ENCODE measurements around the gene HNRNPC. TPM values are rescaled to one million over a fixed set of nuclear protein-coding genes. Genes with fewer than 3 reads are reported as not detected.

HNRNPC gene
- total RNA-seq, 1 donor from 2014 or later = 683 TPM

DNA sequence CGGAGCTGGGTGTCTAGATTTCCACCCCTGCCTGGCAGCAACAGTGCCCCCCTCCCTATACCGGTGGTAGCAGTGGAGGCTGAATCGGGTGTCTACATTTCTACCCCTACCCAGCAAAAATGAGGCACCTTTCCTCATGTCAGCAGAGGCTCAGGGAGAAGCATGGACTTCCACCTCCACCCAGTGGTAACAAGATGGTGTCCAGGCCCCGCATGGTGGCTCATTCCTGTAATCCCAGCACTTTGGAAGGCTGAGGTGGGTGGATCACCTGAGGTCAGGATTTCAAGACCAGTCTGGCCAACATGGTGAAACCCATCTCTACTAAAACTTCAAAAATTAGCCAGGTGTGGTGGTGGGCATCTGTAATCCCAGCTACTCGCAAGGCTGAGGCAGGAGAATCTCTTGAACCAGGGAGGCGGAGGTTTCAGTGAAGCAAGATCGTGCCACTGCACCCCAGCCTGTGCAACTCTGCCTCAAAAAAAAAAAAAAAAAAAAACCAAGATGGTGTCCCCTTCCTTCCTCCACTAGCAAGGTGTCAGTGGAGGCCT lies 77.9 kb downstream of the HNRNPC start:
- H3K36me3 Mint-ChIP-seq (ENCODE audit: low read depth) = no peaks in the 10 kb centered on the region
- ATAC-seq (ENCODE audit: low read depth) = no peak
- POLR2A ChIA-PET = interaction anchor here (0.7 kb wide), 1 partner anchor 411 kb away, joined by 4 read pairs; no protein-coding TSS in a partner anchor

DNA sequence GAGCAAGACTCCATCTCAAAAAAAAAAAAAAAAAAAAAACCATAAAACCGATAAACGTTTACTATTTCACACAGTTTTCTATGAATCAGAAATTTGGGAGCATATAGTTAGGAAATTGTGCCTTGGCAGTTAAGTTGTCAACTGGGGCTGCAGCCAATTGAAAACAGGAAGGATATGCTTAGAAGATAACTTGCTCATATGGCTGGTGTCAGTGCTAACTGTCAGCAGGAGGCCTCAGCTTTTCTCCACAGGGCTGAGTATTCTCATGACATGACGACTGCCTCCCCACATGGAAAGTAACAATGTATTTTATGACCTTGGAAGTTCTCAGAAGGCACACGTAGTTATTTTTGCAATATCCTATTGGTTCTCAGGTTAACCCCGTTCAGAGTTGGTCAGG lies 83.8 kb downstream of the HNRNPC start:
- ATAC-seq (ENCODE audit: low read depth) (no peak), DNase-seq (no peak)
- Mint-ChIP-seq H3K36me3 (ENCODE audit: low read depth) (no peaks in the 10 kb centered on the region), H3K4me1 (no peaks in the 10 kb centered on the region), H3K9me3 (peaks cover 4% of the 10 kb centered on the region), H3K4me3 (no peak overlapping the region), H3K27me3 (peaks cover 10% of the 10 kb centered on the region), H3K27ac (no peak overlapping the region)
- intact Hi-C loops (cut with micrococcal nuclease) = no loop called here
- ChIA-PET POLR2A (no interaction called here), CTCF (no interaction called here)
- TF ChIP-seq, protein P1, sequence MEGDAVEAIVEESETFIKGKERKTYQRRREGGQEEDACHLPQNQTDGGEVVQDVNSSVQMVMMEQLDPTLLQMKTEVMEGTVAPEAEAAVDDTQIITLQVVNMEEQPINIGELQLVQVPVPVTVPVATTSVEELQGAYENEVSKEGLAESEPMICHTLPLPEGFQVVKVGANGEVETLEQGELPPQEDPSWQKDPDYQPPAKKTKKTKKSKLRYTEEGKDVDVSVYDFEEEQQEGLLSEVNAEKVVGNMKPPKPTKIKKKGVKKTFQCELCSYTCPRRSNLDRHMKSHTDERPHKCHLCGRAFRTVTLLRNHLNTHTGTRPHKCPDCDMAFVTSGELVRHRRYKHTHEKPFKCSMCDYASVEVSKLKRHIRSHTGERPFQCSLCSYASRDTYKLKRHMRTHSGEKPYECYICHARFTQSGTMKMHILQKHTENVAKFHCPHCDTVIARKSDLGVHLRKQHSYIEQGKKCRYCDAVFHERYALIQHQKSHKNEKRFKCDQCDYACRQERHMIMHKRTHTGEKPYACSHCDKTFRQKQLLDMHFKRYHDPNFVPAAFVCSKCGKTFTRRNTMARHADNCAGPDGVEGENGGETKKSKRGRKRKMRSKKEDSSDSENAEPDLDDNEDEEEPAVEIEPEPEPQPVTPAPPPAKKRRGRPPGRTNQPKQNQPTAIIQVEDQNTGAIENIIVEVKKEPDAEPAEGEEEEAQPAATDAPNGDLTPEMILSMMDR (IDR thresholded peaks at IDR 0.05) = no peak

More for the DNA sequence above, 77.9 kb downstream of the HNRNPC start:
- H3K9me3 Mint-ChIP-seq = no peaks in the 10 kb centered on the region
- CTCF ChIA-PET = no interaction called here
- H3K4me1 Mint-ChIP-seq = peaks cover 15% of the 10 kb centered on the region
- intact Hi-C loops (cut with micrococcal nuclease) = no loop called here
- TF ChIP-seq, protein P1 (IDR thresholded peaks at IDR 0.05) = no peak
- no peak for DNase-seq
- no peaks in the 10 kb centered on the region for H3K27me3 Mint-ChIP-seq
- H3K27ac Mint-ChIP-seq = no peak overlapping the region
- H3K4me3 Mint-ChIP-seq = peak overlapping the region; percentile 53

DNA sequence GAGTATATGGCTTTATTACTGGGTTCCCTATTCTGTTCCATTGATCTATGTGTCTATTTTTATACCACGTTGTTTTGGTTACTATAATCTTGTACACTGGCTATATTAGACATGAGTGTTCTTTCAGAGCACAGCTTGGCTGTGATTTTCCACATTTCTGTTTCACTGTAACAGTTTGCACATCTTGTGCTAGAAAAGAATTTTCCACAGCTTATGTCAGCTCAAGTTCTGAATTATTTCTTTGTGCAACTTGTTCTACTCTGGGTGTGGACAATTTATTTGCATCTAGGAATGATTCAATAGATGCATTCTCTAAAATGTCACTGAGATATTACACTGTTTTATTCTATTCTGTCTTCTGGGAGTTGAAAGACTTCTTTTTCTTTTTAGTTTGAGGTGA lies 85.0 kb downstream of the HNRNPC start:
- ChIA-PET CTCF (no interaction called here), POLR2A (no interaction called here)
- H3K36me3 Mint-ChIP-seq (ENCODE audit: low read depth) = no peaks in the 10 kb centered on the region
- TF ChIP-seq, protein P1 (IDR thresholded peaks at IDR 0.05) = no peak
- ATAC-seq (ENCODE audit: low read depth) (no peak), DNase-seq (no peak)
- no peak overlapping the region for H3K4me3 Mint-ChIP-seq
- H3K27ac Mint-ChIP-seq = no peak overlapping the region
- intact Hi-C loops (cut with micrococcal nuclease) = no loop called here
- peaks cover 14% of the 10 kb centered on the region for H3K27me3 Mint-ChIP-seq
- peaks cover 4% of the 10 kb centered on the region for H3K9me3 Mint-ChIP-seq
- H3K4me1 Mint-ChIP-seq = no peaks in the 10 kb centered on the region

DNA sequence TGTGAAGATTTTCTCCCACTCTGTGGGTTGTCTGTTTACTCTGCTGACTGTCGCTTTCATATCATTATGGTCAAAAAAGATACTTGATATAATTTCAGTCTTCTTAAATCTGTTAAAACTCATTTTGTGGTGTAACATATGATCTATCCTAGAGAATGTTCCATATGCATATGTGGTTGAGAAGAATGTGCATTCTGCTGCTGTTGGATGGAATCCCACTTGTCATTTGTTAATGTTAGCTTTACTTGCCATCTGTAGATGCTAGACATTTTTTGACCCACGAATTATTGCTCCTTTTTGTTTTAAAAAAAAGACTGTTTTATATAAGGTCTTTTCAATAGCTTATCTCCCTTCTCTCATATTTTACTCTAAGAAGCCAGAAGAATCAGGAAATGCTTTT lies 87.1 kb downstream of the HNRNPC start:
- intact Hi-C loops (cut with micrococcal nuclease) = no loop called here
- no peaks in the 10 kb centered on the region for H3K36me3 Mint-ChIP-seq (ENCODE audit: low read depth)
- TF ChIP-seq, protein P1 (IDR thresholded peaks at IDR 0.05) = no peak
- DNase-seq = no peak
- POLR2A ChIA-PET = no interaction called here
- no peak overlapping the region for H3K27ac Mint-ChIP-seq
- CTCF ChIA-PET = no interaction called here
- ATAC-seq (ENCODE audit: low read depth) = no peak
- H3K27me3 Mint-ChIP-seq = peaks cover 16% of the 10 kb centered on the region
- H3K4me1 Mint-ChIP-seq = no peaks in the 10 kb centered on the region
- H3K9me3 Mint-ChIP-seq = peaks cover 6% of the 10 kb centered on the region
- H3K4me3 Mint-ChIP-seq = no peak overlapping the region

DNA sequence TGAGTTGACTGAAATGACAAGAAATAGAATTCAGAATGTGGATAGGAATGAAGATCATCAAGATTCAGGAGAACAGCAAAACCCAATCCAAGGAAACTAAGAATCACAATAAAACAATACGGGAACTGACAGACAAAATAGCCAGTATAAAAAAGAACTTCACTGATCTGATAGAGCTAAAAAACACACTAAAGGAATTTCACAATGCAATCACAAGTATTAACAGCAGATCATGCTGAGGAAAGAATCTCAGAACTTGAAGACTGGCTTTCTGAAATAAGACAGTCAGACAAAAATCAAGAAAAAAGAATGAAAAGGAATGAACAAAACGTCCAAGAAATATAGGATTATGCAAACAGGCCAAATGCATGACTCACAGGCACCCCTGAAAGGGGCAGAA lies 98.1 kb downstream of the HNRNPC start:
- POLR2A ChIA-PET = no interaction called here
- intact Hi-C loops (cut with micrococcal nuclease) = no loop called here
- no peak for DNase-seq
- CTCF ChIA-PET = no interaction called here
- no peaks in the 10 kb centered on the region for H3K36me3 Mint-ChIP-seq (ENCODE audit: low read depth)
- no peak for ATAC-seq (ENCODE audit: low read depth)
- no peak overlapping the region for H3K4me3 Mint-ChIP-seq
- no peak overlapping the region for H3K27ac Mint-ChIP-seq
- H3K4me1 Mint-ChIP-seq = no peaks in the 10 kb centered on the region
- peaks cover 32% of the 10 kb centered on the region for H3K27me3 Mint-ChIP-seq
- no peaks in the 10 kb centered on the region for H3K9me3 Mint-ChIP-seq
- TF ChIP-seq, protein P1 (IDR thresholded peaks at IDR 0.05) = no peak
